ENCODE results near the gene AGRN. TPM values are rescaled to one million over a fixed set of nuclear protein-coding genes. Genes with fewer than 3 reads are reported as not detected.
"Not testable (repeated sequence)": the region's sequence is repeated elsewhere in the genome, so short reads cannot be mapped to it uniquely, and the experiment has no call there.

Gene AGRN
- total RNA-seq, 1 donor from 2014 or later: 17.6 TPM

DNA sequence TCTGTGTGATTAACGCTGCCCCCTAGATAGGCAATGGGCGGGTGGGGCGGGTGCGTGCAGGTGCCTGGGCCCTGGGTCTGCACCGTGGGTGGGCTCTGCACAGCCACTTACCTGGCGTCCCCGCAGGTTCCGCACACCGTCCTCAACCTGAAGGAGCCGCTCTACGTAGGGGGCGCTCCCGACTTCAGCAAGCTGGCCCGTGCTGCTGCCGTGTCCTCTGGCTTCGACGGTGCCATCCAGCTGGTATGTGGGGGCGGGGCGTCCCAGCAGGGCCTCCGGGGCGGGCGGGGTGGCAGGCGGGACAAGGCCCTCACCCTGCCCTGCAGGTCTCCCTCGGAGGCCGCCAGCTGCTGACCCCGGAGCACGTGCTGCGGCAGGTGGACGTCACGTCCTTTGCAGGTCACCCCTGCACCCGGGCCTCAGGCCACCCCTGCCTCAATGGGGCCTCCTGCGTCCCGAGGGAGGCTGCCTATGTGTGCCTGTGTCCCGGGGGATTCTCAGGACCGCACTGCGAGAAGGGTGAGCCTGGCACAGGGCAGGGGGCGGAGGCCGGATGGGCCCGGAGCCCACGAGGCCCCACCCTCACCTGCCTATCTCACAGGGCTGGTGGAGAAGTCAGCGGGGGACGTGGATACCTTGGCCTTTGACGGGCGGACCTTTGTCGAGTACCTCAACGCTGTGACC, 31.3 kb downstream of the AGRN start:
- DNase-seq (ENCODE audit: low spot score): no peak

DNA sequence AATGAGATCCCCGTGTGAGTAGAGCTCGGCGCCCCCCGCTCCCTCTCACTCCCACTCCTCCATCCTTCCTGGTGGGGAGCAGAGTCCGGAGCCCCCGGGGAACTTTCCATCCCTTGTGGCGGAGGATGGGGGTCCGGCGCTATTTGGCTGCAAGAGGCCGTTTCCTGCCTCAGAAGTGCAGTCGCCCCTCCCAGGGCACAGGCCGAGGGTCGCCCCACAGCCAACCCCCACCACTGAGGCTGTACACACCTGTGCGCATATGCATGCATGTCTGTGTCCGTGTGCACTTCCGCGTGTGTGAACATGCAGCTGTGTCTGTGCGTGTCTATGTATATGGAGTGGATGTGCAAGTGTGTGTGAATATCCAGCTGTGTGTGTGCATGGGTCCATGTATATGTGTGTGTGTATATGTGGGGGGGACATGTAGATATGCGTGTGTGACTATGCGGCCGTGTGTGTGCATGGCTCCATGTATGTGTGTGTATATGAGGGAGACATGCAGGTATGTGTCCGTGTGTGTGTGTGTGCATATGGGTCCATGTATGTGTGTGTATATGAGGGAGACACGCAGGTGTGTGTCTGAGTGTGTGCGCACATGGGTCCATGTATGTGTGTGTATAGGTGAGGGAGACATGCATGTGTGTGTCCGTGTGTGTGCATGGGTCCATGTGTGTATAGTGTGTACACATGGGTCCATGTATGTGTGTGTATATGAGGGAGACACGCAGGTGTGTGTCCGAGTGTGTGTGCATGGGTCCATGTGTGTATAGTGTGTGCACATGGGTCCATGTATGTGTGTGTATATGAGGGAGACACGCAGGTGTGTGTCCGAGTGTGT, 32.3 kb downstream of the AGRN start:
- DNase-seq (ENCODE audit: low spot score): no peak

DNA sequence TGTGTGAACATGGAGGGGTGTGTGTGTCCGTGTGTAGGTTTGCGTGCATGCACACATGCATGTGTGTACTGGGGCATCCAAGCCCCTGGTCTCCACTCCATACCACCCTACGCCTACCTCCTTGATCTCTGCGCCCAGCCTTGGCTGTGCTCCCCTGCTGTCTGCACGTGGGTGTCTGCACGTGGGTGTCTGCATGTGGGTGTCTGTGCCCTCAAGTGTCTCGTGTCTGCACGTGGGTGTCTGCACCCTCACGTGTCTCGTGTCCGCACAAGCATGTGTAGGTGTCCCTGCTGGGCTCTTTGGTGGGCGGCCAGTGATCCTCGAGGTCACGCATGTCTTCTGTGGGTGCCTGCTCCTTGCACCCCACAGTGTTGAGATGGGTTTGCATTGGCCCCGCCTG, 33.1 kb downstream of the AGRN start:
- DNase-seq (ENCODE audit: low spot score): no peak

DNA sequence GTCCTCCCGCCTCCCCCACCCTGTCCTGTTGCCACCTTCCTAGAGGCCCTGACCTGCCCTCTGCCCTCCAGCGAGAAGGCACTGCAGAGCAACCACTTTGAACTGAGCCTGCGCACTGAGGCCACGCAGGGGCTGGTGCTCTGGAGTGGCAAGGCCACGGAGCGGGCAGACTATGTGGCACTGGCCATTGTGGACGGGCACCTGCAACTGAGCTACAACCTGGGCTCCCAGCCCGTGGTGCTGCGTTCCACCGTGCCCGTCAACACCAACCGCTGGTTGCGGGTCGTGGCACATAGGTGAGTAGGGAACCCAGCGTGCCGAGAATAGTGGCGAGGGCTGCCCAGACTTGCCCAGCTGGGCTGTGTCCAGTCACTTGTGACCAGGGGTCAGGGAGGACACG, 33.8 kb downstream of the AGRN start:
- DNase-seq (ENCODE audit: low spot score): no peak

DNA sequence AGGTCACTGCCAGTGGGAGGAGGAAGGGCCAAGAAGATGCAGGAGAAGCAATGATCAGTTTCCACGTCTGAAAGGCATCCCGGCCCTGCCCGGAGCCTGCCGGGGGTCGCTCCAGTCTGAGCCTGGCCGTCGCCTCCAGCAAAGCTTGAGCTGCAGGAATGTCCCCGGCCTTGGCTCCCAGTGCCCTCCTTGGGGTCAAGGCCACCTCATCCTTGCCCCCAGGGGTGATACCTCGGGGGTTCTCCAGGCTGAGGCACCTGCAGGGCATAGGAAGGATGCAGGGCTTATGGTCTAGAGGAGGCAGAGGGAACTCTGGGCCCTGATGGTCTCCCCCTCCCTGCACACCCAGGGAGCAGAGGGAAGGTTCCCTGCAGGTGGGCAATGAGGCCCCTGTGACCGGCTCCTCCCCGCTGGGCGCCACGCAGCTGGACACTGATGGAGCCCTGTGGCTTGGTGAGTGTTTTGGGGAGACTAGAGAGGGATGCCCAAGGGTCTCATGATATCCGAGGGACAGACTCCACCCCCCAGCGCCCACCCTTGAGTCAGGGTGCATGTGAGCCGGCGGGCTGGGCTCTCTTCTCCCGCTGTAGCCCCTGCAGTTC, 34.3 kb downstream of the AGRN start:
- no peak for DNase-seq (ENCODE audit: low spot score)

DNA sequence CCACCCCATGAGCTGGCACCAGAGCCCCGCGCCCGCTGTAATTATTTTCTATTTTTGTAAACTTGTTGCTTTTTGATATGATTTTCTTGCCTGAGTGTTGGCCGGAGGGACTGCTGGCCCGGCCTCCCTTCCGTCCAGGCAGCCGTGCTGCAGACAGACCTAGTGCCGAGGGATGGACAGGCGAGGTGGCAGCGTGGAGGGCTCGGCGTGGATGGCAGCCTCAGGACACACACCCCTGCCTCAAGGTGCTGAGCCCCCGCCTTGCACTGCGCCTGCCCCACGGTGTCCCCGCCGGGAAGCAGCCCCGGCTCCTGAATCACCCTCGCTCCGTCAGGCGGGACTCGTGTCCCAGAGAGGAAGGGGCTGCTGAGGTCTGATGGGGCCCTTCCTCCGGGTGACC, 35.1 kb downstream of the AGRN start:
- DNase-seq (ENCODE audit: low spot score): no peak

DNA sequence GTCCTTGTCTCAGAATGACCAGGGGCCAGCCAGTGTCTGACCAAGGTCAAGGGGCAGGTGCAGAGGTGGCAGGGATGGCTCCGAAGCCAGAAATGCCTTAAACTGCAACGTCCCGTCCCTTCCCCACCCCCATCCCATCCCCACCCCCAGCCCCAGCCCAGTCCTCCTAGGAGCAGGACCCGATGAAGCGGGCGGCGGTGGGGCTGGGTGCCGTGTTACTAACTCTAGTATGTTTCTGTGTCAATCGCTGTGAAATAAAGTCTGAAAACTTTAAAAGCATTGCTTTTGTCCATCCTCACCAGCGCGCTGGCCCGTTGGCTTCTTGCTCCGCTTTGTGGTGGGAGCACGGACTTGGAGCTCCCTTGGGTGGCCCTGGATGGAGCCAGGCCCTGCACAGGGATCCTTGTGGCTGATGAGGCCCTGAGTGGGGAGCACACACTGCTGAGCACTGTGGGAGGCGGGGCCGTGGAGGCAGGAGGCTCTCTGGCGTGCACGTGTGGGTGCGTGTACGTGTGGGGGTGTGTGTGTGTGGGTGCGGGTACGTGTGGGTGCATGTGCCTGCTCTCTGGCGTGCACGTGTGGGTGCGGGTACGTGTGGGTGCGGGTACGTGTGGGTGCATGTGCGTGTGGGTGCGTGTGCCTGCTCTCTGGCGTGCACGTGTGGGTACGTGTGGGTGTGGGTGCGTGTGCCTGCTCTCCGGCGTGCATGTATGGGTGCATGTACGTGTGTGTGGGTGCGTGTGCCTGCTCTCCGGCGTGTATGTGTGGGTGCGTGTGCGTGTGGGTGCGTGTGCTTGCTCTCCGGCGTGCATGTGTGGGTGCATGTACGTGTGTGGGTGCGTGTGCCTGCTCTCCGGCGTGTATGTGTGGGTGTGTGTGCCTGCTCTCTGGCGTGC, 36.2 kb downstream of the AGRN start:
- DNase-seq (ENCODE audit: low spot score): no peak

DNA sequence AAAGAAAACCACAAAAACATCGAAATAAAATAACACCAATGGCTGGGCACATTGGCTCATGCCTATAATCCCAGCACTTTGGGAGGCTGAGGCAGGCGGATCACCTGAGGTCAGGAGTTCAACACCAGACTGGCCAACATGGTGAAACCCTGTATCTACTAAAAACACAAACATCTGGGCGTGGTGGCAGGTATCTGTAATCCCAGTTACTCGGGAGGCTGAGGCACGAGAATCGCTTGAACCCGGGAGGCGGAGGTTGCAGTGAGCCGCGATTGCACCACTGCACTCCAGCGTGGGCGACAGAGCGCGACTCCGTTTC, 37.8 kb downstream of the AGRN start:
- not testable (repeated sequence) for DNase-seq (ENCODE audit: low spot score)

DNA sequence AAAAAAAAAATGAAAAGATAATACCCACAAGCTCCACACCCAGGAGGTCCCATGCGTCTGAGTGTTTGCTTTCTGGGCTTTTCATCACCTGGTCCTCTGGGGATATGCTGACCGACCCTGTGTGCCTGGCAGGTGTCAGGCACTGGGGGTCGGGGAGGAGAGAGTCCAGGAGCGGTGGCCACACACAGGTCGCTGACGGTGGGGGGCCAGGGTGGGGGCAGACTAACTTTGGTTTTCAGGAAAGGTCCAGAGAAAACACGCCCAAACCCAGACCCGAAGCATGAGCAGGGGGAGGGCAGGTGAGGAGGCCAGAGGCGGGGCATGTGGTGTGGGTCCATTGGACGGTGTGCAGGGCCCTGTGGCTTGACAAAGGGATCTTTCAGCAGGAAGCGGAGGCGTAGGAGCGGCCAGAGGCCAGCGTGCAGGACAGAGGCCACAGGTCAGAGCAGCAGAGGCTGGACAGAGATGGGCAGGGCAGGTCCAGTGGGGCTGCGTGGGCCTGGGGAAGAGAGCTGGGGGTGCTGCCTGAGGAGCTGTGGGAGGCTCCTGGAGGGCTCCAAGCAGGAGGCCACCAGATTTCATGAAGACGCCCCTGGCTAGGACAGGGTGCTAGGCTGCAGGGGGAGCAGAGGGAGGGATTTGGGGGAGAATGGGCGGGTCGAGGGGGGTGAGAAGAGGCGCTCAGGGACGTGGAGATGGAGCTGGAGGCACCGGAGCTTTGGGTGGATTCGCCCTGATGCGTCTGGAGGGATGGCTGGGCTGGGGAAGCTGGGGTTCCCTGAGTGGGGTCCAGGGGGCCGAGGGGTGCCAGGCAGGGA, 38.4 kb downstream of the AGRN start:
- no peak for DNase-seq (ENCODE audit: low spot score)

DNA sequence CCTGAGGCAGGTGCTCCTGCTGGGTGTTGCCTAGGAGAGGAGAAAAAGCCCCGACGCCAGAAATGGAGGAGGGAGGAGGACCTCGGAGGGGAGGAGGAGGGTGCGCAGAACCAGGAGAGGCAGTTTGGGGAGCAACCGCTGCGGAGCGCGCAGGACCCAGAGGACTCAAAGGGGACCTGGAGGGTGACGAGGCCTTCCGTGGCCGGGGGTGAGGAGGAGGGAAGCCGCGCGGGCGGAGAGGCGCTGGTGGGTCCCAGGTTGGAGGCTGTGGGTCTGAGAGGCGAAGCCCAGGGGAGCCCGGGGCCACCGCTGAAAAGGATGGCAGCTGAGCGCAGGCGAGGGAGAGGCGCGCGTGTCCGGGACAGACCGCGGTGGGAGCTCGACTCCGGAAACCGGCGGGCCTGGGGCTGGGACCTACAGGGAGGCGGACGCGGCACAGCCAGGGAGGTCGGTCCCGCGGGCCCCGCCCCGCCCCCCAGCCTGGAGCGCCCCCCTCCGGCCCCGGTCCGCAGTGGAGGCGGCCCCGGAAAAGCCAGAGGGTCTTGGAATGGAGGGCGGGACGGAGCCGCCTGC, 39.1 kb downstream of the AGRN start:
- no peak for DNase-seq (ENCODE audit: low spot score)

DNA sequence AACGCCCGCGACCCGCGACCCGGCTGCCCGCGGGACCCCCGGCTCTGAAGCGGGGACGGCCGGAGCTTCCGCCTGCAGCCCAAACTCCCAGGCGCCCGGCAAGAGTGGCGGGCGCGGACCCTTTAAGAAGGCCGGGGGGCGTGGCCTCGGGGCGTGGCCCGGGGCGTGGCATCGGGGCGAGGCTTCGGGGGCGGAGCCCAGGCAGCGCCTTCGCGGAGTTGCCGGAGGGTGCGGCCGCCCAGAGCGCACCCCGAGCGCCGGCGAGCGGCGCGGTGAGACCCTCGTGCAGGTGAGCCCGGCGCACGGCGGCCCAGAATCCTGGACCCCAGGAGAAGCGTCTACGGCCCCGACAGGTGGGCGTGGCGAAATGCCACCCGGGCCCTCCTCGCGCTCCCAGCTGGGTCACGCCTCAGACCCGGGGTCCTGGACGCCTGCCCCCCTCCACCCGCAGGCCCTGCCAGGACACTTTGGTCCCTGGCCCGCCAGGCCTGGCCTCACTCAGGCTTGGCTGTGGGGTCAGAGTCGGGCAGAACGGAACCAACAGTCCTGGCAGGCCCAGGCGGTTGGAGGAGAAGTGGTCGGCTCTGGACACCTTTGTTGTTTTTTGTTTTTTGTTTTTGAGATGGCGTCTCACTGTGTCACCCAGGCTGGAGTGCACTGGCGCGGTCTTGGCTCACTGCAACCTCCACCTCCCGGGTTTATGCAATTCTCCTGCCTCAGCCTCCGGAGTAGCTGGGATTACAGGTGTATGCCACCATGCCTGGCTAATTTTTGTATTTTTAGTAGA, 39.8 kb downstream of the AGRN start:
- peak; percentile 94 for DNase-seq (ENCODE audit: low spot score)

DNA sequence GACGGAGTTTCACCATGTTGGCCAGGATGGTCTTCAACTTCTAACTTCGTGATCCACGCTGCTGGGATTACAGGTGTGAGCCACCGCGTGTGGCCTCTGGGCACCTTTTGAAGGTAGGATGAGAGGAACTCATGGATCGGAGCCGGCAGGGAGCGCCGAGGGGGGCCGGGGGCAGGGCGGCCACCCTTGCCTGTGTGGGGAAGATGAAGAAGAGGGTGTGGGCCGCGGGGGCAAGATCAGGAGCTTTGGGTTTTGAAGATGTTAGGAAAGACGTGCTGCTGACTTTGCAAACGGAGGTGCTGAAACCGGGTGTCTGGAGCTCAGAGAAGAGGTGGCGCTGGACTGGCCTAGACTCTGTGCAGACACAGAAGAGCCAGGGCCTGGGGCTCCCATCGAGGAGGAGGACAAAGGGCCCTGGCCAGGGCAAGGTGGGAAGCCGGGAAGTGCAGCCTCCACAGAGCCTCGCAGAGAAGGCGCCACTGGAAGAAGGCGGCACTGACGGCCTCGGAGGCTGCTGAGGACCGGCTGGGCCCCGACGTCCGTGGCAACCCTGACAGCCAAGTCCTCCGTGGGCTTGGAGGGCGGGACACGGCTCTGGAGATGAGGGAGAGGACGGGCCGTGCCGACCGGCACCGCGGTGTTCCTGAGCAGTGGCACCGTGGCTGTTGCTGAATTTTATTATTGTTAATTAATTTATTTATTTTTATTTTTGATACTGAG, 40.5 kb downstream of the AGRN start:
- DNase-seq (ENCODE audit: low spot score): no peak

DNA sequence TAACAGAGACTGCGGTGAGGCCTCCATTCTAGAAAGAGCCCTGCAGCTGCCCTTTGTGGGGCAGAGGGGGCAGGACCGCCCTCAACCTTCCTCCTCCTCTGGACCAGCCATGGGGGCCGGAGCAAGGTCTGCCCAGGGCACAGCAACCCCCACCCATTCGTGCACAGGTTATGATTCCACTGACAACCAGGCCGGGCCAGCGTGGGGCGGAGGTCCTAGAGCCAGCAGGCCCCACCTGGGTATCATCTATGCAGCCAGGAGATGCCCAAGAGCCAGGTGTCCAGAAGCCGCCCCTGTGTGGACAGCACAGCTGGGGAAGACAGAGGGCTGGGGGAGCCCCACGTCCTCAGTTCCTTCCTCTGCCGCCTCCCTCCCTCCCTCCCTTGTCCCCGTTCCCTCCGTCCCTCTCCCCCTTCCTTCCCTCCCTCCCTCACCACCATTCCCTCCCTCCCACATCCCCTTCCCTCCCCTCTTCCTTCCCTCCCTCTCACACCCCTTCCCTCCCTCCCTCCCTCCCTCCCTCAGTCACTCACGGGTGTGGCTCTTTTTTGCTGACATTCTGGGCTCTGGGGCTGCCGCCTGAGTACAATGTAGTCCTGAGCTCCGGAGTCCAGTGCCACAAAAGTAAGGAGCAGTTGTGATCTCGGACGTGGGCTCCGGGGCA, 41.9 kb downstream of the AGRN start:
- no peak for DNase-seq (ENCODE audit: low spot score)

DNA sequence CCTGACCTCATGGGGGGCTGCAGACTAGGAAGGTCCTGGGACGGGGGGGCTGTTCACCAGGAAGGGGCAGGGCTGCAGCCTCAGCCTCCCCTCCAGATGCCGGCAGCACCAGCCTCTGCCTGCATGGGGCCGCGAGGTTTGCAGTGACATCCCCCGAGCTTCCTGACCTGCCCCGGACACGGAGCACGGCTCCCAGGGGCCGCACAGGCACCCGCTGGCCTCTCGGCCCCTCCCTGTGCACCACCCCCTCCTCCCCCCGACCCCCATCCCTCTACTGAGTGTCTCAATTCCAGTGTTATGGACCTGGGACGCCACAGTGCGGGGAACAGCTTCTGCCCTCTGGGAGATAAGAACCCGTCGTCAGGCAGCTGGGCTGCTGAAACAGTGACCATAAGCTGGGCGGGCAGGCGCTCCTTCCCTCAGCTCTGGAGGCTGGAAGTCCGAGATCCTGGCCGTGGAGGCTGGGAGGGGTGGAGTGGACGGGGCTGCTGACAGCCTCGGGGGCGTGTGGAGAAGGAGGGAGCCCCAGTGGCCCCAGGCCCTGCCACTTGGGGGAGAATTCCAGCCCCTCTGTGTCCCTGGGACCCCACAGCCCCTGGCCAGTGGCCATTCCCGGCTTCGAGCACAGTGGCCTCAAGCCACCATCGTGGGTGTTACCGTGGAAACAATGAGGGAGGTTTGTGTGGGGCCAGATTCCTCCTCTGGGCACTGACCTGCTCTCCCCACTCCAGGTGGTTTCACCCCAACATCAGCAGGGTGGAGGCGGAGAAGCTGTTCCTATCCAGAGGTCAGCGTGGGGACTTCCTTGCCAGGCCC, 42.6 kb downstream of the AGRN start:
- DNase-seq (ENCODE audit: low spot score): no peak

DNA sequence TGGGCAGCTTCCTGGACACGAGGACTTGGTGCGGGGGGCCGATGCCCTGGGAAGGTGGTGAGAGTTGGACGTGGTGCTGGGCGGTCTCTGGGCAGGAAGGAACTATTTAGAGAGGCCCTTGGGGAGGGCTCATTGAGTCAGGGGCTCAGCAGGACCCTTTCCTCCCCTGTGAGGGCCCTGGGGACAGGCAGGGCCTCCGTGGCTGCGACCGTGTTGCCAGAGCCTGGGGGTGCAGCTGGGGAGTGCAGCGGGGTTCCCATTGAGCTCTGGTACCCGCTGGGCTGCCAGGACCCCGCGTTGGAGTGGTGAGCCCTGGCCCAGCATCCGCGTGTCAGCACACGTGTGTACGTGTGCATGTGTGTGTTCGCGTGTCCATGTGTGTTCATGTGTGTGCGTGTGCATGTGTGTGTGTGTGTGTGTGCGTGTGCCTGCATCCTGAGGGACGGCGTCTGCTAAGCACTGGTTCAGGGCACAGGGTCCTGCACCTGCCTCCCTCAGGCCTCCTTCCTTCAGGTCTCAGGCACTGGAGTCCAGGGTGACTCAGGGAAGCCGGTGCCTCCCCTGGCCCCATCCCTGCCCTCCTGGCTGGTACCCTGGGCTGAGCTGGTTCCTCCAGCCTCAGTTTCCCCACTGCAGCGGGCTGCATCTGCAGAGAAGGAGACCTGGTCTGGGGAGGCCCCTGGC, 43.5 kb downstream of the AGRN start:
- DNase-seq (ENCODE audit: low spot score): no peak

DNA sequence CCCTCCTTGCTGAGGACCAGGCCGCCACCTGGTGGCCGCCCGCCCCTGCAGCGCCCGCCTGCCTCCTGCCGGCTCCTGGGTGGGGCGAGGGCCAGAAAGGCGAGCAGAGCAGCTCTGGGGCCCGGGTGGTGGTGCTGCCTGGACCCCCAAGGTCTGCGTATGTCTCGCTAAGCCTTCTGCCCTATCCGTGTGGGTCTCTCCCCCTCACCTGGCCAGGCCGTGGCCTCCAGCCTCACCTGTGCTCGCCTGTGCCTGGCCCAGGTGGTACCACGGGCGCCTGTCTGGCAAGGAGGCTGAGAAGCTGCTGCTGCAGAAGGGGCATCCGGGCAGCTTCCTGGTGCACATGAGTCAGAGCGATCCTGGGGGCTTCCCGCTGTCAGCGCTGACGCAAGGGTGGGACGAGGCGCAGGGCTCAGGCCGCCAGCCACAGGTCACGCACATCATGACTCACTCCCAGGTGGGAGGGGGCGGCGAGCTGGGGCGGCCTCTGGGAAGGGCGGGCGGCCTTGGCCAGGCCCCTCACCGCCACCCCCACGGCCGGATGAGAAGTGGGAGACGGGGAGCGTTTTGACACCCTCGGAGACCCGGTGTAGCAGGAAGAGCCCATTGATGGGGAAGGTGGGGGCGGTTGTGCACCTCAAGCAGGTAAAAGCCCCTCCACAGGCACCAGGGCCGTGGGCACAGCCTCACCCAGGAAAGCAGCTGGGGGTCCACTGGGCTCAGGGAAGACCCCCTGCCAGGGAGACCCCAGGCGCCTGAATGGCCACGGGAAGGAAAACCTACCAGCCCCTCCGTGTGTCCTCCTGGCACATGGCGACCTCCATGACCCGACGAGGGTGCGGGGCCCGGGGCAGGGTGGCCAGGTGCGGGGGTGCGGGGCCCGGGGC, 44.3 kb downstream of the AGRN start:
- DNase-seq (ENCODE audit: low spot score): no peak
